Stimulated activated CD8-positive, alpha-beta memory T cell treated with anti-CD3 and anti-CD28 coated beads, Interleukin-15, amount 100 ng/mL, for 4 hours (primary cell): ENCODE measurements around the gene CRYBG1.

Experiments
- DNase-seq, 2 donors: peaks; one replicate each; pipeline ENCODE4 v3.0.0-alpha.2; 2020; ENCODE audit warnings: low read depth in 2 of 2

The CRYBG1 gene

GRCh38 chr6:106462923-106463557 is 102.5 kb downstream of the CRYBG1 start:
- no peak for DNase-seq

GRCh38 chr6:106466211-106466610 is 105.7 kb downstream of the CRYBG1 start:
- no peak for DNase-seq

- DNase-seq, result no peak
Measured at GRCh38 chr6:106468935-106469334, 108.4 kb downstream of the CRYBG1 start.

GRCh38 chr6:106469882-106470281 is 109.4 kb downstream of the CRYBG1 start:
- DNase-seq, result no peak

GRCh38 chr6:106470316-106470715 is 109.8 kb downstream of the CRYBG1 start:
- DNase-seq, result no peak

- DNase-seq, result no peak
Measured at GRCh38 chr6:106470811-106471210, 110.3 kb downstream of the CRYBG1 start.

GRCh38 chr6:106473812-106474211 is 113.3 kb downstream of the CRYBG1 start:
- no peak for DNase-seq

GRCh38 chr6:106474466-106474865 is 113.9 kb downstream of the CRYBG1 start:
- no peak for DNase-seq

- no peak for DNase-seq
Measured at GRCh38 chr6:106475284-106475683, 114.8 kb downstream of the CRYBG1 start.

GRCh38 chr6:106476331-106477105 is 116.0 kb downstream of the CRYBG1 start:
- DNase-seq, result no peak

- DNase-seq, result no peak
Measured at GRCh38 chr6:106477146-106477545, 116.6 kb downstream of the CRYBG1 start.

GRCh38 chr6:106477790-106478189 is 117.3 kb downstream of the CRYBG1 start:
- DNase-seq, result no peak

- DNase-seq, result no peak
Measured at GRCh38 chr6:106486236-106486635, 125.7 kb downstream of the CRYBG1 start.

- no peak for DNase-seq
Measured at GRCh38 chr6:106488494-106489370, 128.2 kb downstream of the CRYBG1 start.

GRCh38 chr6:106490030-106490429 is 129.5 kb downstream of the CRYBG1 start:
- no peak for DNase-seq

GRCh38 chr6:106490436-106490835 is 129.9 kb downstream of the CRYBG1 start:
- DNase-seq, result no peak

GRCh38 chr6:106490974-106491373 is 130.5 kb downstream of the CRYBG1 start:
- DNase-seq, result no peak

GRCh38 chr6:106495014-106495413 is 134.5 kb downstream of the CRYBG1 start:
- no peak for DNase-seq

- DNase-seq, result no peak
Measured at GRCh38 chr6:106496823-106497222, 136.3 kb downstream of the CRYBG1 start.

GRCh38 chr6:106501960-106502371 is 141.4 kb downstream of the CRYBG1 start:
- DNase-seq, result no peak

GRCh38 chr6:106502559-106502958 is 142.0 kb downstream of the CRYBG1 start:
- no peak for DNase-seq

GRCh38 chr6:106508277-106508676 is 147.8 kb downstream of the CRYBG1 start:
- no peak for DNase-seq
